GM12878 (cell line): ENCODE data around the gene TAGLN3. TPM values are rescaled to one million over a fixed set of nuclear protein-coding genes. Genes with fewer than 3 reads are reported as not detected.

Source experiments
- ATAC-seq: fragments of 200-7000 bp; cut with Tn5 transposase; 3 replicates; pipeline ENCODE4 v1.9.1; 2020; ENCODE audit warnings: mild to moderate bottlenecking, moderate library complexity
- BruUV-seq: library from RNA; stranded (reverse); fragments of 400-500 nt; replicated peaks from 2 replicates; lab custom pipeline; 2021; lab: Mats Ljungman, UMichigan
- CTCF ChIA-PET: fragments of 300-600 bp; sonication (Branson Sonifier 250); formaldehyde crosslinking; extraction: SDS; loops from one replicate; lab custom pipeline; 2021; ENCODE audit warnings: inconsistent platforms; lab: Yijun Ruan, JAX
- POLR2A ChIA-PET: fragments of 350-600 bp; formaldehyde crosslinking; extraction: SDS; loops from one replicate; lab custom pipeline; 2021; ENCODE audit warnings: inconsistent platforms; lab: Charles Lee
- RAD21 ChIA-PET: fragments of 300-600 bp; sonication (Branson Sonifier 250); formaldehyde crosslinking; loops from one replicate; lab custom pipeline; 2023; ENCODE audit warnings: antibody characterized with exemption; ENCODE audit not compliant: unreplicated experiment; lab: Charles Lee
- SMC1A ChIA-PET: fragments of 300-600 bp; sonication (Branson Sonifier 250); formaldehyde crosslinking; loops from one replicate; lab custom pipeline; 2023; ENCODE audit not compliant: unreplicated experiment, uncharacterized antibody; lab: Charles Lee
- DNase-seq: peaks from one replicate; pipeline ENCODE4 v3.0.0-alpha.2; 2011; ENCODE audit warnings: low read depth, low spot score
- FAIRE-seq: peaks from 3 replicates; lab custom pipeline; 2011; peaks lifted over from hg19 to GRCh38; lab: Jason Lieb, UNC
- H2AFZ ChIP-seq: 2 replicates; pipeline ENCODE4 v1.6.0; 2011; ENCODE audit warnings: low read depth, low read length, control low read depth; ENCODE audit not compliant: control insufficient read depth
- H3K27ac ChIP-seq: 2 replicates; pipeline ENCODE4 v1.5.1; 2011; ENCODE audit warnings: control low read depth; ENCODE audit not compliant: control insufficient read depth, insufficient read depth
- H3K27me3 ChIP-seq, 2 experiments: replicated peaks in 1 of 2; 2 replicates each; pipeline versions ENCODE4 v1.6.0 to v1.6.1; 2011; ENCODE audit warnings: low read length in 1 of 2; ENCODE audit not compliant: control insufficient read depth in 2 of 2, insufficient read depth in 2 of 2
- H3K36me3 ChIP-seq, 2 experiments: 2 replicates each; pipeline ENCODE4 v1.5.1; 2011; ENCODE audit warnings: low read length in 1 of 2; ENCODE audit not compliant: control insufficient read depth in 2 of 2, insufficient read depth in 2 of 2
- H3K4me1 ChIP-seq: 2 replicates; pipeline ENCODE4 v1.6.1; 2011; ENCODE audit warnings: mild to moderate bottlenecking, low read length, moderate library complexity, mixed read lengths; ENCODE audit not compliant: control insufficient read depth, insufficient read depth
- H3K4me2 ChIP-seq: 2 replicates; pipeline ENCODE4 v1.6.0; 2011; ENCODE audit warnings: control low read depth; ENCODE audit not compliant: control insufficient read depth, insufficient read depth
- H3K4me3 ChIP-seq: fragments of 200-600 bp; sonication (generic); 2 replicates; pipeline ENCODE4 v1.5.1; 2016
- H3K79me2 ChIP-seq: 2 replicates; pipeline ENCODE4 v1.6.0; 2011; ENCODE audit warnings: low read length; ENCODE audit not compliant: control insufficient read depth, insufficient read depth
- H3K9ac ChIP-seq: 2 replicates; pipeline ENCODE4 v1.8.0; 2011; ENCODE audit warnings: low read length, control low read depth, mixed read lengths; ENCODE audit not compliant: control insufficient read depth, insufficient read depth
- H3K9me3 ChIP-seq: replicated peaks from 3 replicates; pipeline ENCODE4 v1.5.1; 2011; ENCODE audit warnings: mild to moderate bottlenecking, low read length; ENCODE audit not compliant: control insufficient read depth, insufficient read depth
- H4K20me1 ChIP-seq: 2 replicates; pipeline ENCODE4 v1.6.0; 2011; ENCODE audit not compliant: control insufficient read depth, insufficient read depth
- NBN ChIP-seq: fragments of 450-650 bp; IDR thresholded peaks from 2 replicates; pipeline ENCODE4 v1.6.1; 2016
- NFYA ChIP-seq: IDR thresholded peaks from 2 replicates; pipeline ENCODE4 v1.6.1; 2011; ENCODE audit warnings: low read depth, mild to moderate bottlenecking, low read length, improper control_type of control experiment, borderline replicate concordance
- POLR2AphosphoS2 ChIP-seq: IDR thresholded peaks from 2 replicates; pipeline ENCODE4 v1.6.1; 2011; ENCODE audit warnings: low read depth, mild to moderate bottlenecking, low read length, improper control_type of control experiment, moderate library complexity
- WGBS: methylation state at CpG from one replicate; pipeline ENCODE4 v1.1.6; 2016; ENCODE audit warnings: low lambda C conversion rate; ENCODE audit not compliant: insufficient replicate concordance, insufficient coverage; ENCODE audit errors: missing lambda C conversion rate; 5-methylcytosine and 5-hydroxymethylcytosine counted together
- in situ Hi-C: fragments of 300-500 bp; cut with MboI; formaldehyde crosslinking; loops from 9 replicates; pipeline ENCODE4 v1.14.3; 2018; ENCODE audit warnings: mixed read lengths
- intact Hi-C: fragments of 100-400 bp; cut with micrococcal nuclease; formaldehyde crosslinking; loops from one replicate; pipeline ENCODE4 v1.14.2; 2022; ENCODE audit not compliant: unreplicated experiment
- polyA plus RNA-seq, 11 experiments: library from polyadenylated mRNA; depleted of rRNA in 4 of 11; unstranded in 6 of 11; stranded (reverse) in 5 of 11; fragments of >200 nt; fragmentation: Nextera tagmentation in 4 of 11; fragmentation: Illumina TruSeq in 1 of 11; extraction: Ambion mirVana in 4 of 11; extraction: Trizol in 1 of 11; gene quantifications; 1 replicate in 1 of 11; 2 replicates in 10 of 11; pipeline versions ENCODE4 v1.2.1 to v1.2.3, GENCODE V29; 2011 to 2016; ENCODE audit warnings: inconsistent platforms in 2 of 11, missing spikeins in 2 of 11, low read depth in 1 of 11
- total RNA-seq, 4 experiments: library from RNA; depleted of rRNA in 3 of 4; stranded (reverse); fragments of >200 nt in 3 of 4; fragmentation: Illumina TruSeq in 1 of 4; extraction: Trizol in 1 of 4; gene quantifications; 2 replicates each; pipeline versions ENCODE4 v1.2.1 to v1.2.3, GENCODE V29; 2013 to 2021
- TF ChIP-seq, protein P1 (sequence below): fragments of 450-650 bp; IDR thresholded peaks from 2 replicates; pipeline ENCODE4 v1.6.1; 2017; ENCODE audit warnings: antibody characterized with exemption, mild to moderate bottlenecking, moderate library complexity

The TAGLN3 gene
- total and polyA plus RNA-seq, 10 of the 15 experiments (the other 5 are each of a cell fraction or from before 2014, with no cell fraction given) = 0.06 to 0.53 (median 0.12) TPM; not detected in 3

DNA sequence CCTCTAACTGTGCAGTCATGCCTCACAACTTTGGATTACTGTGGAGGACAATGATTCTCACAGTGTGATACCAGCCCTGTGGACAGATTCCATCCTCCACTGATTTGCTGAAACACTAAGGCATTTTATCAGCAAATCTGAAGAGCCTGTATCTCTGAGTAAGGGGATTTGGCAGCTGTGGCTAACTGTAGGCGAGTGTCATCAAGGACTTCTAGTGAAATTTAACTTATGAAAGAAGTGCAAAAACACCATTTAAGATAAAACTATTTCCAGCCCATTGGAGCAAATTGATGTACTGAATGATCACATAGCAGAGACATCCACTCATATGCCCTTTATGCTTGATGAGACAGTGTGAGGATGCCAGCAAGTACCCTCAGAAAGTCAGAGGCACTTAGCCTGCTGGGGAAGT, 22.0 kb downstream of the TAGLN3 start (continued):
- TF ChIP-seq, protein P1, sequence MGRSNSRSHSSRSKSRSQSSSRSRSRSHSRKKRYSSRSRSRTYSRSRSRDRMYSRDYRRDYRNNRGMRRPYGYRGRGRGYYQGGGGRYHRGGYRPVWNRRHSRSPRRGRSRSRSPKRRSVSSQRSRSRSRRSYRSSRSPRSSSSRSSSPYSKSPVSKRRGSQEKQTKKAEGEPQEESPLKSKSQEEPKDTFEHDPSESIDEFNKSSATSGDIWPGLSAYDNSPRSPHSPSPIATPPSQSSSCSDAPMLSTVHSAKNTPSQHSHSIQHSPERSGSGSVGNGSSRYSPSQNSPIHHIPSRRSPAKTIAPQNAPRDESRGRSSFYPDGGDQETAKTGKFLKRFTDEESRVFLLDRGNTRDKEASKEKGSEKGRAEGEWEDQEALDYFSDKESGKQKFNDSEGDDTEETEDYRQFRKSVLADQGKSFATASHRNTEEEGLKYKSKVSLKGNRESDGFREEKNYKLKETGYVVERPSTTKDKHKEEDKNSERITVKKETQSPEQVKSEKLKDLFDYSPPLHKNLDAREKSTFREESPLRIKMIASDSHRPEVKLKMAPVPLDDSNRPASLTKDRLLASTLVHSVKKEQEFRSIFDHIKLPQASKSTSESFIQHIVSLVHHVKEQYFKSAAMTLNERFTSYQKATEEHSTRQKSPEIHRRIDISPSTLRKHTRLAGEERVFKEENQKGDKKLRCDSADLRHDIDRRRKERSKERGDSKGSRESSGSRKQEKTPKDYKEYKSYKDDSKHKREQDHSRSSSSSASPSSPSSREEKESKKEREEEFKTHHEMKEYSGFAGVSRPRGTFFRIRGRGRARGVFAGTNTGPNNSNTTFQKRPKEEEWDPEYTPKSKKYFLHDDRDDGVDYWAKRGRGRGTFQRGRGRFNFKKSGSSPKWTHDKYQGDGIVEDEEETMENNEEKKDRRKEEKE = no peak

DNA sequence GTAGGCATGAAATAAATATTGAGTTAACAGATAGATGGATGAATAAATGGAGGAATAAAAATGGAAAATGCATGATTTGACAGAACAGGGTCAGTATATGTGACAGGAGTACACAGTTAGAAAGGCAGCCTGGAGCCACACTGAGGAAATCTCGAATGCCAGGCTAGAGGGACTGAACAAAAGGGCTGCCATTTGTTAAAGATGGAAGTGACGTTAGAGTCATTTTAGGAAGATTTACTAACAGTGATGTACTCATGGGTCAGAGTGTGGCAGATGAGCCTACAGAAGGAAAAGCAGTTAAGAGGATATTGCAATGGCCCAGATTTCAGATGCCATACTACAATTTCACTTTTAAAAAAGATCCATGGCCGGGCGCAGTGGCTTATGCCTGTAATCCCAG, 28.4 kb downstream of the TAGLN3 start:
- Histone ChIP-seq H4K20me1 (no peaks in the 10 kb centered on the region), H3K9ac (no peak overlapping the region), H3K9me3 (no peaks in the 10 kb centered on the region; the same call in 2 of the 3 replicates), H3K4me2 (no peak overlapping the region), H3K4me3 (no peak overlapping the region), H3K4me1 (no peaks in the 10 kb centered on the region), H3K36me3 (no peaks in the 10 kb centered on the region), H3K27ac (no peak overlapping the region), H2AFZ (no peak overlapping the region), H3K27me3 (no peaks in the 10 kb centered on the region), H3K79me2 (no peaks in the 10 kb centered on the region)
- no peak for FAIRE-seq
- WGBS = 53% methylated on average over 4 of the region's 4 CpGs
- CTCF ChIA-PET = interaction anchor here (0.9 to 1.5 kb wide), 3 partner anchors 10 to 16 kb away, joined by 3 to 7 read pairs (median 7); no protein-coding TSS in a partner anchor
- ATAC-seq = no peak
- POLR2A ChIA-PET = no interaction called here
- in situ Hi-C loops (no loop called here), intact Hi-C loops (no loop called here)
- SMC1A ChIA-PET = interaction anchor here (1.6 kb wide), 1 partner anchor 12 kb away, joined by 6 read pairs; no protein-coding TSS in a partner anchor
- no TSS peak for BruUV-seq
- no peak for DNase-seq
- no peak for TF ChIP-seq NBN
- no peak for TF ChIP-seq NFYA
- TF ChIP-seq POLR2AphosphoS2 = no peak
- RAD21 ChIA-PET = no interaction called here
